Sigmoid colon (tissue), 4 donors: ENCODE measurements around the gene SPATA20.

Experiments used
- CTCF ChIP-seq, 4 experiments: fragments of 450-650 bp in 3 of 4; fragments of 200-600 bp in 1 of 4; IDR thresholded peaks; one replicate each; pipeline ENCODE4 v1.5.1; 2016 to 2019; ENCODE audit warnings: antibody characterized with exemption in 4 of 4, mild to moderate bottlenecking in 3 of 4, moderate library complexity in 2 of 4
- EP300 ChIP-seq, 4 donors: sonication (generic); formaldehyde crosslinking; IDR thresholded peaks; one replicate each; pipeline ENCODE4 v1.6.1; 2017; ENCODE audit warnings: antibody characterized with exemption in 4 of 4

- TF ChIP-seq CTCF (IDR thresholded peaks at IDR 0.05) (no peak), EP300 (IDR thresholded peaks at IDR 0.05) (no peak)
Measured at GRCh38 chr17:50551884-50552283, 4.9 kb downstream of the SPATA20 start.
